Stimulated activated CD8-positive, alpha-beta memory T cell treated with anti-CD3 and anti-CD28 coated beads, Interleukin-4, amount 100 ng/mL, for 24 hours (primary cell): ENCODE measurements around the gene COL25A1.
"Not testable (repeated sequence)": the region's sequence is repeated elsewhere in the genome, so short reads cannot be mapped to it uniquely, and the experiment has no call there.

Experiments used
- DNase-seq: peaks from one replicate; pipeline ENCODE4 v3.0.0-alpha.2; 2020; ENCODE audit warnings: low read depth

The COL25A1 gene

GRCh38 chr4:109123951-109124350 lies 178.5 kb downstream of the COL25A1 start:
- no peak for DNase-seq

GRCh38 chr4:109121561-109121960 lies 180.9 kb downstream of the COL25A1 start:
- no peak for DNase-seq

- no peak for DNase-seq
These were observed 182.6 kb downstream of the COL25A1 start for GRCh38 chr4:109119852-109120251.

GRCh38 chr4:109118635-109119034 lies 183.8 kb downstream of the COL25A1 start:
- DNase-seq = no peak

GRCh38 chr4:109114501-109114900 lies 188.0 kb downstream of the COL25A1 start:
- DNase-seq = no peak

- DNase-seq = no peak
These were observed 188.9 kb downstream of the COL25A1 start for GRCh38 chr4:109113521-109113920.

- DNase-seq = no peak
These were observed 191.4 kb downstream of the COL25A1 start for GRCh38 chr4:109111031-109111430.

- DNase-seq = not testable (repeated sequence)
These were observed 194.2 kb downstream of the COL25A1 start for GRCh38 chr4:109108215-109108614.

GRCh38 chr4:109094056-109094455 lies 208.4 kb downstream of the COL25A1 start:
- no peak for DNase-seq

GRCh38 chr4:109091727-109092409 lies 210.6 kb downstream of the COL25A1 start:
- no peak for DNase-seq

GRCh38 chr4:109083911-109084310 lies 218.5 kb downstream of the COL25A1 start:
- no peak for DNase-seq

GRCh38 chr4:109079731-109080130 lies 222.7 kb downstream of the COL25A1 start:
- no peak for DNase-seq

GRCh38 chr4:109079201-109079600 lies 223.3 kb downstream of the COL25A1 start:
- DNase-seq = no peak

GRCh38 chr4:109078724-109079123 lies 223.7 kb downstream of the COL25A1 start:
- no peak for DNase-seq

- DNase-seq = no peak
These were observed 225.0 kb downstream of the COL25A1 start for GRCh38 chr4:109077505-109077904.

GRCh38 chr4:109076709-109077108 lies 225.7 kb downstream of the COL25A1 start:
- DNase-seq = not testable (repeated sequence)

- no peak for DNase-seq
These were observed 226.8 kb downstream of the COL25A1 start for GRCh38 chr4:109075621-109076020.

GRCh38 chr4:109072595-109072994 lies 229.9 kb downstream of the COL25A1 start:
- DNase-seq = no peak

GRCh38 chr4:109070677-109071076 lies 231.8 kb downstream of the COL25A1 start:
- DNase-seq = not testable (repeated sequence)

GRCh38 chr4:109067508-109068235 lies 234.8 kb downstream of the COL25A1 start:
- no peak for DNase-seq

GRCh38 chr4:109065006-109065405 lies 237.5 kb downstream of the COL25A1 start:
- no peak for DNase-seq

- no peak for DNase-seq
These were observed 249.2 kb downstream of the COL25A1 start for GRCh38 chr4:109053257-109053656.

GRCh38 chr4:109052821-109053220 lies 249.6 kb downstream of the COL25A1 start:
- DNase-seq = no peak

- DNase-seq = no peak
These were observed 251.4 kb downstream of the COL25A1 start for GRCh38 chr4:109051054-109051453.
